ENCODE measurements around the gene RSU1. TPM values are rescaled to one million over a fixed set of nuclear protein-coding genes. Genes with fewer than 3 reads are reported as not detected.

RSU1 gene
- total and polyA plus RNA-seq, 2 donors (not counting 3 experiments of a cell fraction or from before 2014, with no cell fraction given), result 80.2 to 104 TPM

DNA sequence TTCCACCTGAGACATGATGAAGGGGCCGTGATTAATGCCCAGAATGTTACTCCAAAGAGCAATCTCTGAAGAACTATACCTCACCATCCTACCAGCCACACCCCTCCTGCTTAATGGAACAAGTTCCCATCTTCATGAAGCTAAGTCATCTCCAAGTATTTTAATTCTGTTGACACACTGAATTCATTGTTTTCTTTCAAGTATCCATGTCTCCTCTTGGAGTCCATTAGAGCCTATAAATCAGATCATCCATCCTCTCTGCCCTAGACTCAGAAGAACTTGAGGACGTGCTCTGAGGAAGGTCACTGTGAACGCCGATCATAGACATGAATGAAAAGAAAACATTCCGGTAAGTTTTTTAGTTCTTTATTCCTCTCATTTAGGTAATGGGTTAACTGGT lies 126.8 kb downstream of the RSU1 start:
- no peaks in the 10 kb centered on the region for H3K27me3 ChIP-seq (ENCODE audit: control insufficient read depth in 2 of 2, insufficient read depth in 2 of 2, low read length in 2 of 2)
- H3K4me1 ChIP-seq (ENCODE audit: control insufficient read depth, extremely low read depth, insufficient read depth, low read length), result no peaks in the 10 kb centered on the region
- H3K79me2 ChIP-seq (ENCODE audit: control insufficient read depth, insufficient read depth, low read length), result no peaks in the 10 kb centered on the region
- CTCF ChIA-PET, result no interaction called here
- no peak overlapping the region for H3K9ac ChIP-seq (replicated peaks; ENCODE audit: extremely low read depth, insufficient read depth, low read length)
- H3K4me2 ChIP-seq (ENCODE audit: insufficient read depth, low read length), result no peak overlapping the region
- H3K36me3 ChIP-seq (ENCODE audit: control insufficient read depth in 2 of 2, extremely low read depth in 1 of 2, insufficient read depth in 2 of 2, low read length in 2 of 2), result peaks cover 3% of the 10 kb centered on the region in 2 experiments
- no peak overlapping the region for H2AFZ ChIP-seq (ENCODE audit: low read depth, low read length)
- H4K20me1 ChIP-seq (replicated peaks; ENCODE audit: control insufficient read depth, extremely low read depth, insufficient read depth, low read length), result no peaks in the 10 kb centered on the region
- dilution Hi-C loops (cut with MboI; ENCODE audit: extremely low pct_ligation_motif_present, low sequenced_read_pairs), result no loop called here
- FAIRE-seq (no peak), DNase-seq (ENCODE audit: low read depth, low spot score) (no peak)
- POLR2A ChIA-PET, result no interaction called here
- no peaks in the 10 kb centered on the region for H3K9me3 ChIP-seq (replicated peaks; ENCODE audit: control insufficient read depth, insufficient read depth, low read length)
- no peak overlapping the region for H3K4me3 ChIP-seq (replicated peaks in 1 of 3; ENCODE audit: insufficient read depth in 1 of 3, low read depth in 1 of 3, low read length in 3 of 3)
- no TSS peak for BruUV-seq (replicated peaks)
- intact Hi-C loops (cut with micrococcal nuclease), result no loop called here
- TF ChIP-seq JUN (IDR thresholded peaks at IDR 0.05; ENCODE audit: borderline replicate concordance, insufficient read depth, insufficient read length, low read depth), result no peak
- TF ChIP-seq, protein P1, sequence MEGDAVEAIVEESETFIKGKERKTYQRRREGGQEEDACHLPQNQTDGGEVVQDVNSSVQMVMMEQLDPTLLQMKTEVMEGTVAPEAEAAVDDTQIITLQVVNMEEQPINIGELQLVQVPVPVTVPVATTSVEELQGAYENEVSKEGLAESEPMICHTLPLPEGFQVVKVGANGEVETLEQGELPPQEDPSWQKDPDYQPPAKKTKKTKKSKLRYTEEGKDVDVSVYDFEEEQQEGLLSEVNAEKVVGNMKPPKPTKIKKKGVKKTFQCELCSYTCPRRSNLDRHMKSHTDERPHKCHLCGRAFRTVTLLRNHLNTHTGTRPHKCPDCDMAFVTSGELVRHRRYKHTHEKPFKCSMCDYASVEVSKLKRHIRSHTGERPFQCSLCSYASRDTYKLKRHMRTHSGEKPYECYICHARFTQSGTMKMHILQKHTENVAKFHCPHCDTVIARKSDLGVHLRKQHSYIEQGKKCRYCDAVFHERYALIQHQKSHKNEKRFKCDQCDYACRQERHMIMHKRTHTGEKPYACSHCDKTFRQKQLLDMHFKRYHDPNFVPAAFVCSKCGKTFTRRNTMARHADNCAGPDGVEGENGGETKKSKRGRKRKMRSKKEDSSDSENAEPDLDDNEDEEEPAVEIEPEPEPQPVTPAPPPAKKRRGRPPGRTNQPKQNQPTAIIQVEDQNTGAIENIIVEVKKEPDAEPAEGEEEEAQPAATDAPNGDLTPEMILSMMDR (IDR thresholded peaks at IDR 0.05; ENCODE audit: extremely low read depth in 1 of 2, insufficient read depth in 1 of 2, low read depth in 1 of 2, low read length in 2 of 2), result no peak
- TF ChIP-seq MYC (IDR thresholded peaks at IDR 0.05; ENCODE audit: low read depth, low read length), result no peak
- TF ChIP-seq GATA2 (IDR thresholded peaks at IDR 0.05; ENCODE audit: insufficient read depth, insufficient read length, low read depth, low read length), result no peak
- no peak for TF ChIP-seq EZH2 (IDR thresholded peaks at IDR 0.05; ENCODE audit: borderline replicate concordance, low read depth, low read length, severe bottlenecking)
- no peak for TF ChIP-seq FOS (IDR thresholded peaks at IDR 0.05; ENCODE audit: borderline replicate concordance, insufficient read depth, low read length)
- no peak for TF ChIP-seq POLR2A (IDR thresholded peaks at IDR 0.05; ENCODE audit: low read depth, low read length)
- TF ChIP-seq POLR2AphosphoS5 (IDR thresholded peaks at IDR 0.05; ENCODE audit: insufficient read depth, low read depth, low read length), result no peak
- TF ChIP-seq, protein P2, sequence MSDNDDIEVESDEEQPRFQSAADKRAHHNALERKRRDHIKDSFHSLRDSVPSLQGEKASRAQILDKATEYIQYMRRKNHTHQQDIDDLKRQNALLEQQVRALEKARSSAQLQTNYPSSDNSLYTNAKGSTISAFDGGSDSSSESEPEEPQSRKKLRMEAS (IDR thresholded peaks at IDR 0.05; ENCODE audit: insufficient read depth, insufficient read length), result no peak
- no peak overlapping the region for H3K27ac ChIP-seq (ENCODE audit: insufficient read depth, low read depth, low read length)
- no peaks in the 10 kb centered on the region for H3K9me1 ChIP-seq (replicated peaks; ENCODE audit: control insufficient read depth, extremely low read depth, insufficient read depth, low read length)
